ENCODE results near the gene NTRK2. TPM values are rescaled to one million over a fixed set of nuclear protein-coding genes. Genes with fewer than 3 reads are reported as not detected.

The NTRK2 gene
- total RNA-seq, 1 experiment from 2014 or later, result 0.06 TPM

DNA sequence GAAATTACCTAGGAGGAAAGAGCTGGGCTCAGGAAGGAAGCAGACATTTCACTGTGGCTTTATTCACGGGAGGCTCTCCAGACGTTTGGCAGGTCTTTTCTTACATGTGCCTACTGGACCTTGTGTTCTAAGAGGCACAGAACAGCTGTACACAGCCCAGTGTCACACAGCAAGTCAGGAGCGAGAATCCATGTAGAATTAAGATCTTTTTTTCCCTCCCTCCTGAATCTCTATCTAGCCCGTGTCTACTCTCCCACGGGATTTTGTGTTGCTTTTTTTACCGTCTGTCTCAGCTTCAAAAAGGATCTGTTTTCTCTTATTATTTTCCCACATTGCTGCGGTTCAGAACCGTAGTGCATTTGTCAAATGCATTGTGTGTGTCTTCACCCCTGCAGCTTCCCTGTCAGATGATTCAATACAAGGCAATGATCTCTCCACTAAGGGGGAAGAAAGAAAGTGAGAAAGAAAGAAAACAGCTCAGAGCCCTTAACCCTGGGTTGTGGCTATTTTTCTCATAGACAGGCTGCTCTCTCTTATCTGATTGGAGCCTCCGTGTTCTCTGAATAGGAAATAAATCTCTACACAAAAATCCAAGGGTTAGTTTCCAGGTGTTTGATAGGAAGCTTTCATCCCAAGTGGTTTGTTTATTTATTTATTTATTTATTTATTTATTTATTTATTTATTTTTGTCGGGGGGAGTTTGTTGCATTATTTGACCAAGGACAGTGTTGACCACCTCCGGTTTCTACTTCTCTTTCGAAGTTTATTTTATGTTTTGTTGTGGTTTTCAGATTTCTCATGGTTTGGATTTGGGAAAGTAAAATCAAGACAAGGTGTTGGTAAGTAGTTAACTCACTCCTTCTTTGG, 191.0 kb downstream of the NTRK2 start:
- Histone ChIP-seq H3K36me3 (ENCODE audit: insufficient read depth, low read length, poor library complexity, severe bottlenecking) (no peaks in the 10 kb centered on the region), H3K27me3 (replicated peaks; ENCODE audit: insufficient read depth, low read depth, low read length, poor library complexity) (no peaks in the 10 kb centered on the region), H3K4me1 (ENCODE audit: insufficient read depth, low read length, poor library complexity, severe bottlenecking) (no peaks in the 10 kb centered on the region), H3K27ac (ENCODE audit: low read depth, low read length, poor library complexity, severe bottlenecking) (no peak overlapping the region), H3K4me3 (ENCODE audit: low read depth, low read length, poor library complexity, severe bottlenecking) (no peak overlapping the region), H3K9me3 (ENCODE audit: low read depth, low read length, poor library complexity, severe bottlenecking) (no peaks in the 10 kb centered on the region)
- no TSS peak for BruUV-seq (replicated peaks)
- intact Hi-C loops (cut with micrococcal nuclease; ENCODE audit: unreplicated experiment), result no loop called here
- ChIA-PET POLR2A (ENCODE audit: low non-redundant PET) (no interaction called here), CTCF (no interaction called here)
- DNase-seq (ENCODE audit: low spot score), result no peak
- TF ChIP-seq, protein P1, sequence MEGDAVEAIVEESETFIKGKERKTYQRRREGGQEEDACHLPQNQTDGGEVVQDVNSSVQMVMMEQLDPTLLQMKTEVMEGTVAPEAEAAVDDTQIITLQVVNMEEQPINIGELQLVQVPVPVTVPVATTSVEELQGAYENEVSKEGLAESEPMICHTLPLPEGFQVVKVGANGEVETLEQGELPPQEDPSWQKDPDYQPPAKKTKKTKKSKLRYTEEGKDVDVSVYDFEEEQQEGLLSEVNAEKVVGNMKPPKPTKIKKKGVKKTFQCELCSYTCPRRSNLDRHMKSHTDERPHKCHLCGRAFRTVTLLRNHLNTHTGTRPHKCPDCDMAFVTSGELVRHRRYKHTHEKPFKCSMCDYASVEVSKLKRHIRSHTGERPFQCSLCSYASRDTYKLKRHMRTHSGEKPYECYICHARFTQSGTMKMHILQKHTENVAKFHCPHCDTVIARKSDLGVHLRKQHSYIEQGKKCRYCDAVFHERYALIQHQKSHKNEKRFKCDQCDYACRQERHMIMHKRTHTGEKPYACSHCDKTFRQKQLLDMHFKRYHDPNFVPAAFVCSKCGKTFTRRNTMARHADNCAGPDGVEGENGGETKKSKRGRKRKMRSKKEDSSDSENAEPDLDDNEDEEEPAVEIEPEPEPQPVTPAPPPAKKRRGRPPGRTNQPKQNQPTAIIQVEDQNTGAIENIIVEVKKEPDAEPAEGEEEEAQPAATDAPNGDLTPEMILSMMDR (conservative IDR thresholded peaks at IDR 0.05; ENCODE audit: low read depth, low read length), result no peak
- no peak for TF ChIP-seq EZH2 (IDR thresholded peaks at IDR 0.05; ENCODE audit: borderline replicate concordance, low read depth, low read length, poor library complexity, severe bottlenecking)

DNA sequence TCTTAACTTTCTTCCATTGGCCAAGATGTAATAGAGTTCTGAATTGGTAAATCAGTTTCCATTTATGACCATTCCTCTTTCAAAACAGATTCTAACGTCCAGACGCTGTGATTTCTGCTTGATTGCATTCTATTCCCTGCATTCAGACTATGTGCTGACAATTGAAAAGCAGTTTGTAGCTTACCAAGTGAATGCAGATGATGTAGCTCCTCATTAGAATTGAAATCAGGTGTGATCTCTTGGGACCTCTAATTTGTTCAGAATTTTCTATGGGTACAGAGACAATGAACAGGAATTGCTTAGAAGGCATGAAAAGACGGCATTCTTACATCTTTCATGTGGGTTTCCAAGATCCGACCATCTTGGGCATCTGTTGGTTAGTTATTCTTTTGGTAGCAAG, 191.9 kb downstream of the NTRK2 start:
- Histone ChIP-seq H3K36me3 (ENCODE audit: insufficient read depth, low read length, poor library complexity, severe bottlenecking) (no peaks in the 10 kb centered on the region), H3K4me3 (ENCODE audit: low read depth, low read length, poor library complexity, severe bottlenecking) (no peak overlapping the region), H3K9me3 (ENCODE audit: low read depth, low read length, poor library complexity, severe bottlenecking) (no peaks in the 10 kb centered on the region), H3K27ac (ENCODE audit: low read depth, low read length, poor library complexity, severe bottlenecking) (no peak overlapping the region), H3K4me1 (ENCODE audit: insufficient read depth, low read length, poor library complexity, severe bottlenecking) (no peaks in the 10 kb centered on the region), H3K27me3 (replicated peaks; ENCODE audit: insufficient read depth, low read depth, low read length, poor library complexity) (no peaks in the 10 kb centered on the region)
- CTCF ChIA-PET, result no interaction called here
- DNase-seq (ENCODE audit: low spot score), result no peak
- POLR2A ChIA-PET (ENCODE audit: low non-redundant PET), result no interaction called here
- no TSS peak for BruUV-seq (replicated peaks)
- intact Hi-C loops (cut with micrococcal nuclease; ENCODE audit: unreplicated experiment), result no loop called here
- TF ChIP-seq EZH2 (IDR thresholded peaks at IDR 0.05; ENCODE audit: borderline replicate concordance, low read depth, low read length, poor library complexity, severe bottlenecking), result no peak
- TF ChIP-seq, protein P1 (conservative IDR thresholded peaks at IDR 0.05; ENCODE audit: low read depth, low read length), result no peak

DNA sequence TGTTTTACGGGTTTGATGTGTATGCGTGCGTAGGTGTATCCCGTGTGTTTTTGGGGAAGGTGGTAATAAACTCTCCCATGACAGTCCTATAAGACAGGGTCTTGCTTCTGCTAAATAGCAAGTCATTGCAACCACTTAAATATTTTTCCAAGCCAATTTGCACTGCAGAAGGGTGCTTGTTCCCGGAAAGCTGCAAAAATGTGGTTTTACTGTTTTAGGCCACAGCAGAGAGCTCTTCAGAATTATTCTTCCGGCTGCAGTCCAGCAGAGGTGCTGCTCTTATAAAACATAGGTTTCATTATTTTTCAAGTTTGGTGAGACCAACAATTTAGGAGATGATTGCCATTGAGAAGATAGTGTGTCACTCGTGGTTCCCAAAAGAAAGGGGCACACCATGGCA, 192.8 kb downstream of the NTRK2 start:
- H3K4me3 ChIP-seq (ENCODE audit: low read depth, low read length, poor library complexity, severe bottlenecking), result no peak overlapping the region
- H3K9me3 ChIP-seq (ENCODE audit: low read depth, low read length, poor library complexity, severe bottlenecking), result no peaks in the 10 kb centered on the region
- TF ChIP-seq EZH2 (IDR thresholded peaks at IDR 0.05; ENCODE audit: borderline replicate concordance, low read depth, low read length, poor library complexity, severe bottlenecking), result no peak
- TF ChIP-seq, protein P1 (conservative IDR thresholded peaks at IDR 0.05; ENCODE audit: low read depth, low read length), result no peak
- ChIA-PET POLR2A (ENCODE audit: low non-redundant PET) (no interaction called here), CTCF (no interaction called here)
- no TSS peak for BruUV-seq (replicated peaks)
- DNase-seq (ENCODE audit: low spot score), result no peak
- no peaks in the 10 kb centered on the region for H3K27me3 ChIP-seq (replicated peaks; ENCODE audit: insufficient read depth, low read depth, low read length, poor library complexity)
- no peaks in the 10 kb centered on the region for H3K4me1 ChIP-seq (ENCODE audit: insufficient read depth, low read length, poor library complexity, severe bottlenecking)
- H3K27ac ChIP-seq (ENCODE audit: low read depth, low read length, poor library complexity, severe bottlenecking), result no peak overlapping the region
- H3K36me3 ChIP-seq (ENCODE audit: insufficient read depth, low read length, poor library complexity, severe bottlenecking), result no peaks in the 10 kb centered on the region
- intact Hi-C loops (cut with micrococcal nuclease; ENCODE audit: unreplicated experiment), result no loop called here

All from A673 (cell line).